ENCODE data around the gene EYA4.

DNA sequence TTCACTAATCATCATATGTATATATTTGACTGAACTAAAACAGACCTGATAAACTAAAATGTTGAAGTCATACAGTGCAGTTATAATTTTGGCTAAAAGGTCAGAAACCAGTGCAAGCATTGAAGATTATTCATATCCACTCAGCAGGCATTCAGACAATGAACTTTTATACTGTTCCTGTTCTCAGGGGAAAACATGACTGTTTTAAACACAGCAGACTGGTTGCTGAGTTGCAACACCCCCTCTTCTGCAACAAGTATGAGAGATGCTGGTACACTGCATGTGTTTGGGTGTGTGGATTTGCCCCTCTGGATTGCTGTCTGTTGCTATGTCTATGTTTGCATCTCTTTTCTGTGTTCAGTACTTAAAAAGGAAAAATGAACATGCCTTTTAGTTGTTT, 206.8 kb downstream of the EYA4 start:
- TF ChIP-seq EZH2 (IDR thresholded peaks at IDR 0.05; ENCODE audit: borderline replicate concordance, low read length) = no peak
- TF ChIP-seq CTCF (IDR thresholded peaks at IDR 0.05; ENCODE audit: low read length) = no peak
